OCI-LY7 (cell line): ENCODE results near the gene PEDS1.

Experiments
- EZH2phosphoT487 ChIP-seq: fragments of 200-600 bp; sonication (generic); IDR thresholded peaks from 2 replicates; pipeline ENCODE4 v1.6.1; 2018; ENCODE audit warnings: low read depth, borderline replicate concordance, mild to moderate bottlenecking, mixed run types, antibody characterized with exemption, low read length, moderate library complexity, mixed read lengths
- TF ChIP-seq, protein P1 (sequence below): fragments of 200-600 bp; sonication (generic); conservative IDR thresholded peaks from 2 replicates; pipeline ENCODE4 v1.5.1; 2014; ENCODE audit warnings: mild to moderate bottlenecking, antibody characterized with exemption, low read length, moderate library complexity, mixed read lengths

DNA sequence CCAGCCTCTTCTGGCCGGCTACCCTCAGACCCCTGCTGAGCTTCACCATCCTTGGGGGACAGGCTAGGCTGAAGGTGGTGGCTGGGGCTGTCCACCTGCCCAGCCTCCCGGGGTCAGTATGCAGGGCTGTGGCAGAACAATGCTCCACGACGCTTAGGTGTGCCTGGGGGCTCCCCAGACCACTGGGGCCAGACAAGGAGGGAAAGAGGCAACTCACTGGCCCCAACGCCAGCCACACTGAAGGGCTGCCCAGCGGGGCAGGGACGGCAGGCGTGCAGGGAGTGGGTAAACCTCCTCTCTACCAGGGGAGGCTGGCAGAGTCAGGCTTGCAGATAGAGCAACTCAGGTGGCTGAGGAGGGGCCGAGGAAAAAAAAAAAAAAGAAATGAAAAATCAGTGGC is 29.0 kb downstream of the PEDS1 start:
- TF ChIP-seq, protein P1, sequence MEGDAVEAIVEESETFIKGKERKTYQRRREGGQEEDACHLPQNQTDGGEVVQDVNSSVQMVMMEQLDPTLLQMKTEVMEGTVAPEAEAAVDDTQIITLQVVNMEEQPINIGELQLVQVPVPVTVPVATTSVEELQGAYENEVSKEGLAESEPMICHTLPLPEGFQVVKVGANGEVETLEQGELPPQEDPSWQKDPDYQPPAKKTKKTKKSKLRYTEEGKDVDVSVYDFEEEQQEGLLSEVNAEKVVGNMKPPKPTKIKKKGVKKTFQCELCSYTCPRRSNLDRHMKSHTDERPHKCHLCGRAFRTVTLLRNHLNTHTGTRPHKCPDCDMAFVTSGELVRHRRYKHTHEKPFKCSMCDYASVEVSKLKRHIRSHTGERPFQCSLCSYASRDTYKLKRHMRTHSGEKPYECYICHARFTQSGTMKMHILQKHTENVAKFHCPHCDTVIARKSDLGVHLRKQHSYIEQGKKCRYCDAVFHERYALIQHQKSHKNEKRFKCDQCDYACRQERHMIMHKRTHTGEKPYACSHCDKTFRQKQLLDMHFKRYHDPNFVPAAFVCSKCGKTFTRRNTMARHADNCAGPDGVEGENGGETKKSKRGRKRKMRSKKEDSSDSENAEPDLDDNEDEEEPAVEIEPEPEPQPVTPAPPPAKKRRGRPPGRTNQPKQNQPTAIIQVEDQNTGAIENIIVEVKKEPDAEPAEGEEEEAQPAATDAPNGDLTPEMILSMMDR: no peak
- TF ChIP-seq EZH2phosphoT487: no peak
